ENCODE data around the gene PRKD1.

- TF ChIP-seq EZH2phosphoT487 (IDR thresholded peaks at IDR 0.05; ENCODE audit: borderline replicate concordance, low read length) (no peak), CTCF (IDR thresholded peaks at IDR 0.05; ENCODE audit: low read depth, low read length, poor library complexity, severe bottlenecking) (no peak)
These were observed 398.8 kb downstream of the PRKD1 start for GRCh38 chr14:29528889-29529288.
